Measurements from ENCODE around the gene NCOA7. TPM values are rescaled to one million over a fixed set of nuclear protein-coding genes. Genes with fewer than 3 reads are reported as not detected.

NCOA7 gene
- total RNA-seq, 1 donor from 2014 or later, result 74.9 TPM

GRCh38 chr6:125806813-125807212 lies 16.1 kb downstream of the NCOA7 start:
- peaks cover 2% of the 10 kb centered on the region for H3K36me3 Mint-ChIP-seq (ENCODE audit: low read depth)
- no peaks in the 10 kb centered on the region for H3K27me3 Mint-ChIP-seq (ENCODE audit: low read depth)
- peaks cover 53% of the 10 kb centered on the region for H3K4me1 Mint-ChIP-seq (ENCODE audit: low read depth)
- DNase-seq (ENCODE audit: low spot score), result no peak
- no peak for TF ChIP-seq CTCF (IDR thresholded peaks at IDR 0.05)
- H3K9me3 Mint-ChIP-seq (ENCODE audit: low read depth), result no peaks in the 10 kb centered on the region
- no peak overlapping the region for H3K4me3 Mint-ChIP-seq (ENCODE audit: unreplicated experiment)
- H3K27ac Mint-ChIP-seq (ENCODE audit: unreplicated experiment), result no peak overlapping the region

GRCh38 chr6:125807293-125807692 lies 16.5 kb downstream of the NCOA7 start:
- no peak overlapping the region for H3K4me3 Mint-ChIP-seq (ENCODE audit: unreplicated experiment)
- no peaks in the 10 kb centered on the region for H3K27me3 Mint-ChIP-seq (ENCODE audit: low read depth)
- peaks cover 54% of the 10 kb centered on the region for H3K4me1 Mint-ChIP-seq (ENCODE audit: low read depth)
- no peaks in the 10 kb centered on the region for H3K9me3 Mint-ChIP-seq (ENCODE audit: low read depth)
- no peak for DNase-seq (ENCODE audit: low spot score)
- TF ChIP-seq CTCF (IDR thresholded peaks at IDR 0.05), result no peak
- H3K27ac Mint-ChIP-seq (ENCODE audit: unreplicated experiment), result no peak overlapping the region
- peaks cover 2% of the 10 kb centered on the region for H3K36me3 Mint-ChIP-seq (ENCODE audit: low read depth)

- Mint-ChIP-seq H3K4me1 (ENCODE audit: low read depth) (peaks cover 54% of the 10 kb centered on the region), H3K27me3 (ENCODE audit: low read depth) (no peaks in the 10 kb centered on the region), H3K36me3 (ENCODE audit: low read depth) (peaks cover 2% of the 10 kb centered on the region), H3K4me3 (ENCODE audit: unreplicated experiment) (no peak overlapping the region), H3K27ac (ENCODE audit: unreplicated experiment) (peak overlapping the region; percentile 4), H3K9me3 (ENCODE audit: low read depth) (no peaks in the 10 kb centered on the region)
- TF ChIP-seq CTCF (IDR thresholded peaks at IDR 0.05), result no peak
- no peak for DNase-seq (ENCODE audit: low spot score)
These were observed 17.3 kb downstream of the NCOA7 start for GRCh38 chr6:125808060-125808459.

DNA sequence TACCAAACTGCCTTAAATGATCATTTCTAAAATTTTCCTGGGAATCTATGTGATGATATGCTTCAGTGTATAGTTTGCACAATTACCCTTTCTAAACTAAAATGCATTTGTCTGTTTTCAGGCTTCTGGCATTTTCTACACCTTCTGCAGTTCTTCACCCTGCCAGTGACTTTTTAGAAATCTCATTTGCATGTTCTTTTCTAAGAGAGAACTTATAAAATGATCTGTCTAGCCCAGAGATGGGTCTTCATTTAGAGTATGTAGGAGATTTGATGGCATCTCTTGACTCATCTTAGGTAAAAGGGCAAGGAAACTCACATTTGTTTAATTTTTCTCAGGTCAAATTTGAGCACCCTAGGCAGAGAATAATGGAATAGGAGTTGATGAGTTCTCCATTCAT lies 17.8 kb downstream of the NCOA7 start:
- Mint-ChIP-seq H3K36me3 (ENCODE audit: low read depth) (peaks cover 2% of the 10 kb centered on the region), H3K27ac (ENCODE audit: unreplicated experiment) (no peak overlapping the region), H3K4me1 (ENCODE audit: low read depth) (peaks cover 50% of the 10 kb centered on the region), H3K27me3 (ENCODE audit: low read depth) (no peaks in the 10 kb centered on the region), H3K4me3 (ENCODE audit: unreplicated experiment) (no peak overlapping the region), H3K9me3 (ENCODE audit: low read depth) (no peaks in the 10 kb centered on the region)
- TF ChIP-seq CTCF (IDR thresholded peaks at IDR 0.05), result no peak
- DNase-seq (ENCODE audit: low spot score), result no peak

DNA sequence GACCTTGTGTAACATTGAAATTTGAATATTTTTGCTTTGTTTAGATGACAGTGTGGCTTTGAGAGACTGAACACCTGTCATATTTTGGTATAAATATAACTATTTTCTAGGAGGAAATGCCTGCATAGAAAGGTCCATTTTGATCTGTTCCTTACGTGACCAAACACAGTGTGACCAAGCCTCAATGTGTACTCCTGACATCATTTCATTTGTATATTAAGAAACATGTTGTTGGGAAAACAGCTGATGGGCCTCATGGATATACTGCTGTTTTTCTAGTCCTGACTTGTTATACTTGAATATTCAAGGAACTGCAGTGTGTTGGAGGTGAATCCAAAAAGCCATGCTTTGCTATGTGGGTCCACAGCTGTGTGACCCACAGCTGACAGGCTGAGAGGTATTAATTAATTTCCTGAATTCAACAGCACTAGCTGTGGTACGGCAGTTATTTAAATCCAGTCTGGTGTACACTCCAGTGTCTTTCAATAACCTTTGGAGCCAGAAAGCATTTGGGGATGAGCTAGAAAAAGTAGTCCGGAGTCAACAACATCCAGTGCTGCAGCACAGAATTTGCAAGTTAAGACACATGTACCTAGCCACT lies 18.9 kb downstream of the NCOA7 start:
- Mint-ChIP-seq H3K27ac (ENCODE audit: unreplicated experiment) (no peak overlapping the region), H3K27me3 (ENCODE audit: low read depth) (no peaks in the 10 kb centered on the region), H3K36me3 (ENCODE audit: low read depth) (peaks cover 2% of the 10 kb centered on the region), H3K9me3 (ENCODE audit: low read depth) (no peaks in the 10 kb centered on the region), H3K4me1 (ENCODE audit: low read depth) (peaks cover 49% of the 10 kb centered on the region), H3K4me3 (ENCODE audit: unreplicated experiment) (no peak overlapping the region)
- no peak for DNase-seq (ENCODE audit: low spot score)
- no peak for TF ChIP-seq CTCF (IDR thresholded peaks at IDR 0.05)
